ENCODE measurements around the gene ELMOD3.
"Not testable (repeated sequence)": the region's sequence is repeated elsewhere in the genome, so short reads cannot be mapped to it uniquely, and the experiment has no call there.

The ELMOD3 gene

DNA sequence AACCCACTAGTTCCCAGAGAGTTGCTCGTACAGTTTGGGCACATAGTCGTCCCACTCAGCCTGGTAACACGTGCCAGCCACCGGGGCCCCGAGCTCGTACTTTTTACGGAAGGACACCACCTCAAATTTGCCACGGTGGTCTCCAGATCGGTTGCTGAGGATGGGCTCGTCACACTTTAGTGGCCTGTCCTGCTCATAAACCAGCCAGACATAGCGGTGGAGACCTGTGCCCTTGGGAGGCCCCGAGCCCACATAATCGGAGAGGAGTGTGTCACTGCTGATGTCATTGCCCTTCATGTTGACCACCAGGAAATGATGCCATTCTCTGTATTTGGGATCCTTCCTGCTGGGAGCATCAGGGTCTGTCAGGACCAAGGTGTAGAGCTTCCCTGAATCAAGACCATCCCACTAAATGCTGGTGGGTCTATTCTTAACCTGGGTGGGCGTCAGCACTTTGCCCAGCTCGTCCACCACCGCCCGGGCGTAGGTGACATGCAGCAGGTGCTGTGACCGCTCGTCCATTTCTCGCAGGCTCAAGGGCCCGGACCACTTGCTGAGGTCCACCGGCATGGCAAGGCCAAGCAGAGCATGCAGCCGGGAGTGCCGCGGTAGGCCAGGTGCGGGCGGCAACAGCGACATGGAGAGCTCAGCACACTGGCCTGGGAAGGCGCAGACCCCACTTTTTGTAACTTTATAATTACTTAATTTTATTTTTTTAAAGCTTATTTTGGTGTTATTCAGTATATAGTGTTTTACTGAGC, 13.1 kb upstream of the ELMOD3 start:
- no peak overlapping the region for H3K18ac ChIP-seq (ENCODE audit: low read length)
- H4K12ac ChIP-seq (ENCODE audit: low read depth, low read length) = no peak overlapping the region
- no peak overlapping the region for H2BK12ac ChIP-seq (ENCODE audit: low read length)
- H2BK120ac ChIP-seq (ENCODE audit: insufficient read depth, low read length, poor library complexity) = no peak overlapping the region
- no peaks in the 10 kb centered on the region for H3K79me1 ChIP-seq (ENCODE audit: low read length)
- H2BK5ac ChIP-seq (ENCODE audit: low read depth, low read length, poor library complexity) = no peak overlapping the region
- DNase-seq = no peak
- H4K8ac ChIP-seq (ENCODE audit: low read depth, low read length) = no peak overlapping the region
- no CpG with 5 or more reads among the region's 30 CpGs for WGBS (ENCODE audit: extremely low coverage, insufficient coverage, insufficient read length)
- H3K23ac ChIP-seq (ENCODE audit: low read length) = no peak overlapping the region
- no peak overlapping the region for H2AK5ac ChIP-seq (ENCODE audit: low read length)
- no peaks in the 10 kb centered on the region for H3K9me3 ChIP-seq (ENCODE audit: insufficient read depth, low read depth, low read length)
- no peak overlapping the region for H2AFZ ChIP-seq (ENCODE audit: insufficient read depth, low read length, poor library complexity)
- no peaks in the 10 kb centered on the region for H3K4me1 ChIP-seq (ENCODE audit: control insufficient read depth in 1 of 2, insufficient read depth in 2 of 2, low read length in 2 of 2)
- H3K14ac ChIP-seq (ENCODE audit: low read length) = no peak overlapping the region
- H3K4me2 ChIP-seq (ENCODE audit: low read length) = no peak overlapping the region
- H3K27me3 ChIP-seq (ENCODE audit: insufficient read depth, low read length) = no peaks in the 10 kb centered on the region
- no peak overlapping the region for H4K91ac ChIP-seq (ENCODE audit: low read depth, low read length)
- no peaks in the 10 kb centered on the region for H3K79me2 ChIP-seq (ENCODE audit: control insufficient read depth, insufficient read depth, low read length, poor library complexity)
- H3K9ac ChIP-seq (ENCODE audit: low read length) = no peak overlapping the region
- no peak overlapping the region for H3K4ac ChIP-seq (ENCODE audit: low read depth, low read length)
- H3K4me3 ChIP-seq (ENCODE audit: low read depth, low read length) = no peak overlapping the region
- no peak overlapping the region for H3K27ac ChIP-seq (ENCODE audit: low read depth, low read length)
- H3K36me3 ChIP-seq (ENCODE audit: control insufficient read depth in 1 of 2, insufficient read depth in 2 of 2, low read length in 2 of 2) = peaks cover 24 to 27% of the 10 kb centered on the region in 2 experiments

DNA sequence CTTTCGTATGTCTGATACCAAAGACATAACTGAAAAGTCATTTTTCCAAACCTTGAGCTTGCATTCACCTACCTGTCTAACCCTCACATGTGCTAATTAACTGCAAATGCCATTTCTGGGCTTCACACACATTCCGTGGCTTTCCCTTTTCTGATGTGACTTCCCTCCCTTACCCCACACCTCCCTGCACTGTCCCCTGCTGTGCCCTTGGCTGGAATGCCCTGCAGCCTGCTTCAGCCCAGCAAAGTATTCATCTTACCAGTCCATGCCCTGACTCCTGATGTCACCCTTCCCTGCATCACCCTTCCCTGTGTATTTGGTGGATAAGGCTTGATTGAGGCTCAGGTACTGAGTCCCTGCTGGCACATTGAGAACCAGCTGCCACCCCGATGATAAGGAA, 12.4 kb upstream of the ELMOD3 start:
- H4K91ac ChIP-seq (ENCODE audit: low read depth, low read length) = no peak overlapping the region
- H3K18ac ChIP-seq (ENCODE audit: low read length) = no peak overlapping the region
- no peaks in the 10 kb centered on the region for H3K9me3 ChIP-seq (ENCODE audit: insufficient read depth, low read depth, low read length)
- no peak overlapping the region for H2BK12ac ChIP-seq (ENCODE audit: low read length)
- H2AK5ac ChIP-seq (ENCODE audit: low read length) = no peak overlapping the region
- H3K79me2 ChIP-seq (ENCODE audit: control insufficient read depth, insufficient read depth, low read length, poor library complexity) = no peaks in the 10 kb centered on the region
- no peak overlapping the region for H2AFZ ChIP-seq (ENCODE audit: insufficient read depth, low read length, poor library complexity)
- no peak overlapping the region for H3K23ac ChIP-seq (ENCODE audit: low read length)
- H3K9ac ChIP-seq (ENCODE audit: low read length) = no peak overlapping the region
- H3K27ac ChIP-seq (ENCODE audit: low read depth, low read length) = no peak overlapping the region
- no peak overlapping the region for H3K4me2 ChIP-seq (ENCODE audit: low read length)
- no peaks in the 10 kb centered on the region for H3K4me1 ChIP-seq (ENCODE audit: control insufficient read depth in 1 of 2, insufficient read depth in 2 of 2, low read length in 2 of 2)
- H3K4me3 ChIP-seq (ENCODE audit: low read depth, low read length) = no peak overlapping the region
- H4K12ac ChIP-seq (ENCODE audit: low read depth, low read length) = no peak overlapping the region
- H3K79me1 ChIP-seq (ENCODE audit: low read length) = no peaks in the 10 kb centered on the region
- no peak overlapping the region for H2BK5ac ChIP-seq (ENCODE audit: low read depth, low read length, poor library complexity)
- H3K4ac ChIP-seq (ENCODE audit: low read depth, low read length) = no peak overlapping the region
- no CpG with 5 or more reads among the region's 3 CpGs for WGBS (ENCODE audit: extremely low coverage, insufficient coverage, insufficient read length)
- H4K8ac ChIP-seq (ENCODE audit: low read depth, low read length) = no peak overlapping the region
- no peaks in the 10 kb centered on the region for H3K27me3 ChIP-seq (ENCODE audit: insufficient read depth, low read length)
- no peak overlapping the region for H3K14ac ChIP-seq (ENCODE audit: low read length)
- H3K36me3 ChIP-seq (ENCODE audit: control insufficient read depth in 1 of 2, insufficient read depth in 2 of 2, low read length in 2 of 2) = peaks cover 24 to 30% of the 10 kb centered on the region in 2 experiments
- no peak for DNase-seq
- H2BK120ac ChIP-seq (ENCODE audit: insufficient read depth, low read length, poor library complexity) = no peak overlapping the region

DNA sequence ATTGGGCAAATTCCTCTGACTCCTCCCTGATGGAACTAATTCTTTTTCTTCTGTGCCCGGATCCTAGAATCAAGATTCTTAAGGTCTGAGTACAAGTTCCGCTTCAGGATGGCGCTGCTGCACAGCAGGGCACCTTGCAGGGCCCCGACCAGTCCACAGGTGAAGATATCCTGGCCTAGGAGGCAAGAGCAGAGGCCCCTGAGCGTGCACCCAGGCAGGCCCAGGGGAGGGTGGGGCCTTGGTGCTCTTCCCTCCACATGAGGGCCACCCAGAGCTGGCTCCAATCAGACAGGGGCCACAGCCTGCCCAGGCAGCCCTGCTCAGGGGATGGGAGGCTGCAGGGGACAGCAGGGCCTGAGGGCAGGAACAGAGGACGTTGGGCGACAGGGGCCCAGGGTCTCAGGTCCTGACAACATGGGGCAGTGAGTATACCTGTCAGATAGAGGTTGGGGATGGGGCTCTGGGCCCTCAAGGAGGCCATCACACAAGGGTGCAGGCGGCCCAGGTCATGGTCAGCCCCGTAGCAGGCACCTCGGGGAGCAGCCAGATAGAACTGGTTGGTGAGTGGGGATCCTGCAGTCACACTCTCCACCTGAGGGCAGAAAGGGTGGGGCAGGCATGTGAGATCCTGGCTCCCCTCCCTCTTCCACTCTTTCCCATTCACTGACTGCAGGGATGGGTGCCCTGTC, 11.2 kb upstream of the ELMOD3 start:
- H3K79me2 ChIP-seq (ENCODE audit: control insufficient read depth, insufficient read depth, low read length, poor library complexity); H2AK5ac ChIP-seq (ENCODE audit: low read length); H3K4me2 ChIP-seq (ENCODE audit: low read length); H3K9ac ChIP-seq (ENCODE audit: low read length); H4K91ac ChIP-seq (ENCODE audit: low read depth, low read length); H4K8ac ChIP-seq (ENCODE audit: low read depth, low read length); H2BK5ac ChIP-seq (ENCODE audit: low read depth, low read length, poor library complexity); H3K27me3 ChIP-seq (ENCODE audit: insufficient read depth, low read length); H3K4me3 ChIP-seq (ENCODE audit: low read depth, low read length); H4K12ac ChIP-seq (ENCODE audit: low read depth, low read length); H3K4me1 ChIP-seq (ENCODE audit: control insufficient read depth in 1 of 2, insufficient read depth in 2 of 2, low read length in 2 of 2); H2BK120ac ChIP-seq (ENCODE audit: insufficient read depth, low read length, poor library complexity); H3K79me1 ChIP-seq (ENCODE audit: low read length); H2AFZ ChIP-seq (ENCODE audit: insufficient read depth, low read length, poor library complexity); H3K27ac ChIP-seq (ENCODE audit: low read depth, low read length); H2BK12ac ChIP-seq (ENCODE audit: low read length); H3K14ac ChIP-seq (ENCODE audit: low read length); DNase-seq; H3K23ac ChIP-seq (ENCODE audit: low read length); H3K9me3 ChIP-seq (ENCODE audit: insufficient read depth, low read depth, low read length); H3K18ac ChIP-seq (ENCODE audit: low read length); H3K4ac ChIP-seq (ENCODE audit: low read depth, low read length): not testable (repeated sequence)
- no CpG with 5 or more reads among the region's 10 CpGs for WGBS (ENCODE audit: extremely low coverage, insufficient coverage, insufficient read length)
- peaks cover 24 to 30% of the 10 kb centered on the region in 2 experiments for H3K36me3 ChIP-seq (ENCODE audit: control insufficient read depth in 1 of 2, insufficient read depth in 2 of 2, low read length in 2 of 2)

DNA sequence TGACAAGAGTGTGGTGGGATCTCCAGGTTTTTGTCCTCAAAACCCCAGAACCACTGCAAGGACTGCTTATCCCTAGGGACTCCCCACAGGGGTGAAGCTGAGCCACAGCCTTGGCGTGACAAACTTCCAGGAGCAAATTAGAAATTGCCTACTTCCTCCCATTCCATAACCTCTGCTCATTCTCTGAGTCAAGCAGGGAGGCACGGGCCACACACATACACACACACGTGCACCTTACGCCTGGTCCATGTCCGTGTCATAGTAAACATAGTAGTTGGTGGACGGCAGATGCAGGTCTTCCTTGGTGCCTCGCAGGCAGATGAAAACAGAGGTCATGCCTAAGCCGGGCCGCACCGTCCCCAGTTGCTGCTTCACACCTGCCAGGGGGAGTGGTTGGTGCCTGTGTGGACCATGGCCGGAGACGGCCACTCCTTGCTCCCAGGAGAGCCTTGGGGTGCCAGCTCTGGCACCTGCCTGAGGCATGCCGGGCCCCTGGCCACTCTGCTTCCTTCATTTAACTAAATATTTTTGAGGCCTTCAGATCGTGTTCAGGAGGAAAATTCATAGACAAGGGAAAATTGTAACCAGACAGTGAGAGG, 10.1 kb upstream of the ELMOD3 start:
- Histone ChIP-seq H3K23ac (ENCODE audit: low read length) (no peak overlapping the region), H2BK5ac (ENCODE audit: low read depth, low read length, poor library complexity) (no peak overlapping the region), H3K79me2 (ENCODE audit: control insufficient read depth, insufficient read depth, low read length, poor library complexity) (no peaks in the 10 kb centered on the region), H3K18ac (ENCODE audit: low read length) (no peak overlapping the region), H3K79me1 (ENCODE audit: low read length) (no peaks in the 10 kb centered on the region), H3K4me3 (ENCODE audit: low read depth, low read length) (no peak overlapping the region), H2AK5ac (ENCODE audit: low read length) (no peak overlapping the region), H3K27ac (ENCODE audit: low read depth, low read length) (no peak overlapping the region), H4K8ac (ENCODE audit: low read depth, low read length) (no peak overlapping the region), H3K4ac (ENCODE audit: low read depth, low read length) (no peak overlapping the region), H2BK12ac (ENCODE audit: low read length) (no peak overlapping the region), H4K12ac (ENCODE audit: low read depth, low read length) (no peak overlapping the region), H3K9ac (ENCODE audit: low read length) (no peak overlapping the region), H2AFZ (ENCODE audit: insufficient read depth, low read length, poor library complexity) (no peak overlapping the region), H2BK120ac (ENCODE audit: insufficient read depth, low read length, poor library complexity) (no peak overlapping the region), H4K91ac (ENCODE audit: low read depth, low read length) (no peak overlapping the region), H3K4me2 (ENCODE audit: low read length) (no peak overlapping the region), H3K4me1 (ENCODE audit: control insufficient read depth in 1 of 2, insufficient read depth in 2 of 2, low read length in 2 of 2) (no peaks in the 10 kb centered on the region), H3K14ac (ENCODE audit: low read length) (no peak overlapping the region), H3K27me3 (ENCODE audit: insufficient read depth, low read length) (no peaks in the 10 kb centered on the region), H3K9me3 (ENCODE audit: insufficient read depth, low read depth, low read length) (no peaks in the 10 kb centered on the region), H3K36me3 (ENCODE audit: control insufficient read depth in 1 of 2, insufficient read depth in 2 of 2, low read length in 2 of 2) (peaks cover 30 to 34% of the 10 kb centered on the region in 2 experiments)
- peak in 1 of 2 donors; percentile 29 for DNase-seq
- WGBS (ENCODE audit: extremely low coverage, insufficient coverage, insufficient read length) = no CpG with 5 or more reads among the region's 14 CpGs

All from trophoblast cell (in vitro differentiated cells and primary cell).